HL-60/S4 treated with phorbol 12-myristate 13-acetate at 8.2 ng/mL for 4 days and 3 days (cell line): ENCODE results near the gene PTCRA.

Experiments used
- in situ Hi-C: fragments of 300-500 bp; cut with MboI; formaldehyde crosslinking; loops from 2 replicates; pipeline ENCODE4 v1.15.0; 2022; ENCODE audit warnings: low sequenced_read_pairs

The PTCRA gene

DNA sequence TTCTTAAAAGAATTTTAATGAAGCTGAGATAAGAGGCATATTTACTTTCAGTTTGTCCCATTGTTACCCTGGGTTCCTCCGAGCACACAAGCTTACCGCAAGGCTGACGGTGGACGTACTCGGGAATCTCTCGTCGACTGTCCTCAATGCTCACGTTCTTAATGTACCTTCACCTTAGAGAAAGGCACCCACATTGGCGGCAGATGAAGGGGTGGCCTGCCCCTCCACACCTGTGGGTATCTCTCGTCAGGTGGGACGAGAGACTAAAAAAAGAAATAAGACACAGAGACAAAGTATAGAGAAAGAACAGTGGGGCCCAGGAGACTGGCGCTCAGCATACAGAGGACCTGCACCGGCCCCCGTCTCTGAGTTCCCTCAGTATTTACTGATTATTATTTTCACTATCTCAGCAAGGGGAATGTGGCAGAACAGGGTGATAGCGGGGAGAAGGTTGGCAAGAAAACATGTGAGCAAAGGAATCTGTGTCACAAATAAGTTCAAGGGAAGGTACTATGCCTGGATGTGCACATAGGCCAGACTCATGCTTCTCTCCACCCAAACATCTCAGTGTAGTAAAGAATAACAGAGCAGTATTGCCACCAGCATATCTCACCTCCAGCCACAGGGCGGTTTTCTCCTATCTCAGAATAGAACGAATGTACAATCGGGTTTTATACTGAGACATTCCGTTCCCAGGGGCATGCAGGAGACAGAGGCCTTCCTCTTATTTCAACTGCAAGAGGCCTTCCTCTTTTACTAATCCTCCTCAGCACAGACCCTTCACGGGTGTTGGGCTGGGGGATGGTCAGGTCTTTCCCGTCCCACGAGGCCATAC, 13.2 kb upstream of the PTCRA start:
- in situ Hi-C loops = loop anchor here (25.0 kb wide), 1 partner anchor 235 kb away; no protein-coding TSS in a partner anchor

DNA sequence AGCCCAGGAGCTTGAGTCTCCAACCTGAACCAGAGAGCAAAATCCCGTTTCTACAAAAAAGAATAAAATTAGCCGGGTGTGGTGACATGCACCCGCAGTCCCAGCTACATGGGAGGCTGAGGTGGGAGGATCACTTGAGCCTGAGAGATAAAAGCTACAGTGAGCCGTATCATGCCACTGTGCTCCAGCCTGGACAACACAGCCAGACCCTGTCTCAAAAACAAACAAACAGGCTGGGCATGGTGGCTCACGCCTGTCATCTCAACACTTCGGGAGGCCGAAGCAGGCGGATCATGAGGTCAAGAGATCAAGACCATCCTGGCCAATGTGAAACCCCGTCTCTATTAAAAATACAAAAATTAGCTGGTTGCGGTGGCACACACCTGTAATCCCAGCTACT, 11.4 kb upstream of the PTCRA start:
- in situ Hi-C loops = loop anchor here (25.0 kb wide), 1 partner anchor 233 kb away; no protein-coding TSS in a partner anchor

DNA sequence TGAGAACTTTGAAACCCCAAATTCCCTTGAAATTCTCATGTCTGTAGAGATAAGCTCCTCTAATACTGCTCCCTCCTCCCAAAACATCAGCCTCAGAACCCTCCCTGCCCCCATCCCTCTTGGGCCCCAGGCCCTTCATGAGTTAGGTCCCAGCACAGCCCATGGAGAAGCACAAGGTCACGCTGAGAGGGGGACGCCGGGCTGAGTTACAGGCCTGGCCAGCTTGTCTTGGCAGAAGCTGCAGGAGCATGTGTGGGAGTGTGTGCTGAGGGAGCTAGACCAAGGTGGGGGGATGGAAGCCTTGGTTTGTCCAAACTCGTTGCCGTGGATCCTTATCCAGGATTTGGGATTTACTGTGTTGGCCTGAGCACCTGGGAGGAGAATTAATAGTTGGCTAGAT, 8.5 kb upstream of the PTCRA start:
- in situ Hi-C loops = loop anchor here (25.0 kb wide), 1 partner anchor 230 kb away; no protein-coding TSS in a partner anchor

DNA sequence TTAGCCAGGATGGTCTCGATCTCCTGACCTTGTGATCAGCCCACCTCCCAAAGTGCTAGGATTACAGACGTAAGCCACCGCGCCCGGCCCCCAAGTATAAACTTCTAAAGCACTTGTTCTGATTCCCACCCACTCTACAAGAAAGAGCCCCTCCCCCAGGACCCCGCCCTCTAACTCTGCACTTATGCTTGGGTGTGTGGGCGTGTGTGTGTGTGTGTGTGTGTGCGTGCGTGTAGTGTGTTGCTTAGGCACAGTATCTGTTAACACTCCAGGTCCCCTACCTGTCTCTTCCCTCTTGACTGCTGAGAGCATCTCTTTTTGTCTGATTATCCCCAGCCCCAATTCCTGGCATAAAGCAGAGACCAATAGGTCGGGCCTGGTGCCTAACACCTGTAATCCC, 6.0 kb upstream of the PTCRA start:
- in situ Hi-C loops = loop anchor here (25.0 kb wide), 1 partner anchor 227 kb away; no protein-coding TSS in a partner anchor

DNA sequence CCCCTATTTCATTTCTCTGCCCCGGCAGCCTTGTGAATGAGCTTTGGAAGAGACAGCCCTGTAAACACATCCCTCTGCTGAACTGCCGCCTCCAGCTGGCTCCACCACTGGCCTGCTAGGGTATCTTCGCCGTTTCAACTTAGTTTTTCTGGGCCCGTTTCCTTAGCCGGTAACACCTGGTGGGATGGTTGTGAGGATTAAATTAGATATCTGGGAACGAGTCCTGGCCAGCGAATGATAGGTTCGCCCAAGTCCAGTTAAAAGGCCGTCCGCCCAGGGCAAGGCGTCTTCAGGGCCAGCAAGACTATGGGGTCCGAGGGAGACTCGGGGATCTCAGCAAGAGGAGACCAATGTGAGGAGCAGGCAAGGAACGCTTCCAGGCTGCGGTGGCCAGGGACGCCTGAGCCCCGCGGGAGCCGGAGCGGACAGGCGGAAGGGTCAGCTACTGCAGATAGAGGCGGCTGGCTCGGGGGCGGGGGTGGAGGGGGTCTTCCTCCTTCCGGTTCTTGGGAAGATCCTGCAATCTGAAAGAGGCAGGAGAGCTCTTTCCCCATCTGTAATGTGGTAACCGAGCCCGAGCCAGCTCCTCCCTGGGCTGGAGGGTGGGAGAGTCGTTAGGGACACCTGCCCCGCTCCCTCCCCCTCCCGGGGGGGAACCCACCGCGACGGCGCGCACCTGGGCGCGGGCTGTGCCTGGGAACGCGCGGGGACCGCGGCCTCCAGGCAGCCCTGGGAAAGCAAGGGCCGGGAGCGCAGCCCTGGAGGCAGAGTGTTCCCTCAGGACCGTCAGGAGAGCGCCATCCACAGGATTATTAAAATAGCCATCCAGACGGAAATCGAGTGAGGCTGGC, 4.5 kb upstream of the PTCRA start:
- in situ Hi-C loops = loop anchor here (25.0 kb wide), 1 partner anchor 226 kb away; no protein-coding TSS in a partner anchor

DNA sequence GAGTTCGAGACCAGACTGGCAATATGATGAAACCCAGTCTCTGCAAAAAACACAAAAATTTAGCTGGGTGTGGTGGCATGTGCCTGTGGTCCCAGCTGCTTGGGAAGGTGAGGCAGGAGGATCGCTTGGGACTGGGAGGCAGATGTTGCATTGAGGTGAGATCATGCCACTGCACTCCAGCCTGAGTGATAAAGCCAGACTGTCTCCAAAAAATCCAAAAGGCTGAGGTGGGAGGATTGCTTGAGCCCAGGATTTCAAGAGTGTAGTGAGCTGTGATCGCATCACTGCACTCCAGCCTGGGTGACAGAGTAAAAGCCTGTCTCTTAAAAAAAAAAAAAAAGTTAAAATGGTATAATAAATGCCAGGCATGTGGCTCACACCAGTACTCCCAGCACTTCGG, 1.3 kb upstream of the PTCRA start:
- in situ Hi-C loops = loop anchor here (25.0 kb wide), 1 partner anchor 223 kb away; no protein-coding TSS in a partner anchor

DNA sequence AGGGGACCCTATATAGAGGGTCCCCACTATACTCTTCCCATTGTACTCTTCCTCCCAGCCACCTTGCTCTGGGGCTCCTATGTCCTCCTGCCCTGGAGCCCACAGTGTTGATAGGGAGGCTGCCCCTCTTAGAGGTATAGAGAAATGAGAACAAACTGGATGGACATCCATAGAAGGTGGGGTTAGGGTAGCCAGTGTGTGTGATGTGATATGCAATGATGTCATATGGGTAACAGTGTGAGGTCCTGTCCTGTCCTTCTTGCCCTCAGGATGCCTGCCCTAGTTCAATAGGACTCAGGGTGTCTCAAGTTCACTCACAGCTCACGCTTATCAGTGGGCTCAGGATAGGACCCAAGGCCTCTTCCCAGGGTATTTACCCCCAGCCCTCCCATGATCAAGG, 435 bp downstream of the PTCRA start:
- in situ Hi-C loops = loop anchor here (25.0 kb wide), 1 partner anchor 221 kb away; no protein-coding TSS in a partner anchor

DNA sequence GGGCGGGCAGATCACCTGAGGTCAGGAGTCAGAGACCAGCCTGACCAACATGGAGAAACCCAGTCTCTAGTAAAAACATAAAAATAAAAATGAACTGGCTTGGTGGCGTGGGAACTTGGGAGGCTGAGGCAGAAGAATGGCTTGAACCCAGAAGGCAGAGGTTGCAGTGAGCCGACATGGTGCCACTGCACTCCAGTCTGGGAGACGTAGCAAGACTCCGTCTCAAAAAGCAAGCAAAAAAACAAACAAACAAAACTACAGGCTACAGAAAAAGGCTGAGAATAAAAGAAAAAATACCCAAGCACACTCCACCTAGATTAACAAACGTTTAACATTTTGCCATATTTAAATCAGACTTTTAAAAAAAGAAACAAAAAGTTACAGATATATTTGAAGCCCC, 5.9 kb downstream of the PTCRA start:
- in situ Hi-C loops = loop anchor here (25.0 kb wide), 1 partner anchor 216 kb away; no protein-coding TSS in a partner anchor

DNA sequence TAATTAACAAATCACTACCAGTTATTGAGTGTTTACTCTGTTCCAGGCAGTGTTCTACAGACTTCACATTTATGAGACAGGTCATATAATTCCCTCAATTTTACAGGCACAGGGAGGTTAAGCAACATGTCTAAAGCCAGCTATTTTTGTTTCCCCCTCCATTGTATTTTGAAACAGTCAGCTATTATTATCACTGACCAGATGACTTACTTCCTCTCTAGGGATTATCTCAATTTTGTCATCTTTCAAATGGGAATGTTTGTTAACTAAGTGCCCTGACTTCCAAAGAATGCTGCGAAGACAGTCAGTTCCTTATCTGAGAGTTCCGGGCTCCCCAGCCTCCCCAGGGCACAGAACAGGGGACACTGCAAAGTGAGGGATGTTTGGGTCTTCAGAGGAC, 7.8 kb downstream of the PTCRA start:
- in situ Hi-C loops = loop anchor here (25.0 kb wide), 1 partner anchor 214 kb away; no protein-coding TSS in a partner anchor

DNA sequence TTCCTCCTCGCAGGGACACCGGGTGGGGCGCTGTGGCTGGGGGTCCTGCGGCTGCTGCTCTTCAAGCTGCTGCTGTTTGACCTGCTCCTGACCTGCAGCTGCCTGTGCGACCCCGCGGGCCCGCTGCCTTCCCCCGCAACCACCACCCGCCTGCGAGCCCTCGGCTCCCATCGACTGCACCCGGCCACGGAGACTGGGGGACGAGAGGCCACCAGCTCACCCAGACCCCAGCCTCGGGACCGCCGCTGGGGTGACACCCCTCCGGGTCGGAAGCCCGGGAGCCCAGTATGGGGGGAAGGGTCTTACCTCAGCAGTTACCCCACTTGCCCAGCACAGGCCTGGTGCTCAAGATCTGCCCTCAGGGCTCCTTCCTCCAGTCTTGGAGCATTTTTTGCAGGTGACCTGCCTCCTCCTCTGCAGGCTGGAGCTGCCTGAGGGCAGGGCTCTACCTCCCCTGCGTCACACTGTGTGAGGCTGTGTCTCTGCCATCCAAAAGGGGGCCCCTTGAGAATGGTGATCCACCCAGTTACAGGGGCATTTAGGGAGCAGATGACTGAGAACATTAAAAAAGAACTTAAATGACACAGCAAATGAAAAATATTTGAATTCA, 9.5 kb downstream of the PTCRA start:
- in situ Hi-C loops = no loop called here

DNA sequence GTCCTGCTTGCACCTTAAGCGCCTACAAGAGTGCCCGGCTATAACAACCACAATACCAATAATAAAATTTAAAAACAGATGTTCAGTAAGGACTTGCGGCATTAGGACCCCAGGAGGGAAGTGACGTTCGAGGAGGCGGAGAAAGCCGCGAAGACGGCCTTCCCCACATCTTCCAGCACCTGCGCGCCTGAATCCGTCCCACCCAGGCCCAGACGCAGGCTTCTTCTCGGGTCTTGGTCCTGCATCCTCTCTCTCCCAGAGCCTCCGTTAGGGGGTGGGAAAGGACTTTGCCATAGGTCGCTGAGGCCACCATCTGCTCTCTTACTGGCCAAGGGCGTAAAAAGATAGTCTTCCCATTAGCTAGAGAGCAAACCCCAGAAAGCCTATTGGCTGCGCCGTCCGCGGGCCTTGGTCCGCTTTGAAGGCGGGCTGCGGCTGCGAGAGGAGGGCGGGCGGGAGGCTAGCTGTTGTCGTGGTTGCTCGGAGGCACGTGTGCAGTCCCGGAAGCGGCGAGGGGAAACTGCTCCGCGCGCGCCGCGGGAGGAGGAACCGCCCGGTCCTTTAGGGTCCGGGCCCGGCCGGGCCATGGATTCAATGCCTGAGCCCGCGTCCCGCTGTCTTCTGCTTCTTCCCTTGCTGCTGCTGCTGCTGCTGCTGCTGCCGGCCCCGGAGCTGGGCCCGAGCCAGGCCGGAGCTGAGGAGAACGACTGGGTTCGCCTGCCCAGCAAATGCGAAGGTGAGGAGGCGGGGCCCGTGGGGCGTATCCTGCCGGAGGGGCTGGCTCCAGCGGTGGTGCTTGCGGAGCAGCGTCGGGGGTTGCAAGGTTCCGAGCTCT, 13.3 kb downstream of the PTCRA start, which contains the start of gene CNPY3:
Gene CNPY3, plus strand, starts transcription at position 495 of the 835 bp plus-strand sequence. Its CDS starts 91 bp downstream, at position 586.
- in situ Hi-C loops = no loop called here

DNA sequence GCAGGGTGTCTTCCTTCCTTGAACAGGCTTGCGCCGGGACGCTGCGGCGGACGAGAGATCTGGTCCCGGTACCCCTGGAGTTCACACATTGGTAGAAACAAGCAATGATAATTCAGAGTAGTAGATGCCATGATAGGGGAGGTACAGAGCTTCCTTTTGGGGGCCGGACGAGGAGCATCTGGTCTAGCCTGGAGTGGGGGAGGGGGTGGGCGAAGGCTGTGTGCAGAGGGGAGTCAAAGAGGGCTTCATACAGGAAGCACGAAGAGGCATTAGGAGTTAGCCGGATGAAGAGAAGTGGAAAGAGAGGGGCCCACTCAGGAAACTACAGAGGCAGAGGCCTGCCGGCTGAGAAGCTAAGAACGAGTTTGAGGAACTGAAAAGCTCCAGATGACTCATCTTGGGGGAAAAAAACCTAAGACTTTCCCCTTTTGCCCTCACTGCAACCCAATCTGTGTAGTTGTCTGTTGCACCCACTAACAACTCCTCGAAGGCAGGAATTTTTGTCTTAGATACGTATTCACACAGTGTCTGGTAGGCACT, 14.0 kb downstream of the PTCRA start:
- in situ Hi-C loops = no loop called here

DNA sequence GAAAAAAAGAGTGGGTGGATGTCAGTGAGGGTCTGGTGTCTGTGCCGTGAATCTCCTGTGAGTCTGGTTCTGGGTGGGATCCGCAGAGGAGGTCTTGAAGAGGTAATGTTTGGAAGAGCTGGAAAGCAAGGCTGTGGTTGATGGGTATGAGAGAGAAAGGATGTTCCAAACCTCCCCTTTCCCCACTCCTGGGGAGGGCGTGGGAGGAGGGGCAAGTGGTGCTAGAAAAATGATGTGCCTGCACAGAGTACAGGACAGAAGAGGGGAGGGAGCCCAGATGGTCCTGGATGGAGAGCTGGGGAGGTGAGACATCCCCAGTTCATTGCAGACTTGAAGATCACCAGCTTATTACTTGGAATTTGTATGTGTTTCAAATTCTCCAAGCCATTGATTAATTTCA, 16.6 kb downstream of the PTCRA start:
- in situ Hi-C loops = no loop called here

DNA sequence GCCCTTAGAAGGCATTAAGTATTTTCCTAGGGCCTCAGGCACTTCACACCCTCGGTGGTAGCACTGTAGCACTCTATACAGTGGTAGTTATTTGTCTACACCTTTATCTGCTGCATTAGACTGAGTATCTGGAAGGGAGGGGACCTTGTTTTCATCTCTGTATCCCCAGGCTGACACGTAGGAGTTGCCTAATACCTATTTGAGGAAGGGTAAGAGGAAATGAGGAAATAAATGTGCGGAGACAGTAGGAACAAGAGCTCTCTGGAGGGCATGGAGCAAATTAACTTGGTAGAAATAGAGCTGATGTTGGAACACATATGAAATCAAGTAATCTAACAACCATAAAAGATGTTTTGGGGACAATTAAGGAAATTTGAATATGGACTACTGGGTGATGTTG, 17.4 kb downstream of the PTCRA start:
- in situ Hi-C loops = no loop called here

DNA sequence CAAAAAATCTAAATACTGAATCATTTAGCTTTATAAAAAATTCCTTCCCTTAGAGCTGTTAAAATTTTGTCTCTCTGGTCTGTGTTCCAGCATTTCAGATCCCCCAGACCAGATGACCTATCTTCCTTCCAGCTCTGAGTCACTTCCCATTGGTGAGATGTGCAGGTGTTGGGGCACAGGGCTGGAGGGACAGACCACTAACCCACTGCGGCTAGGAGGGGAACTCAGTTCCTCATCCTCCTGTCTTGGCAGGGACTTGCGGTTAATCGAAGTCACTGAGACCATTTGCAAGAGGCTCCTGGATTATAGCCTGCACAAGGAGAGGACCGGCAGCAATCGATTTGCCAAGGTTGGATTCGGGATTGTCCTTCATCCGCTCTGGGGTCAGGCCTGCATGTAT, 19.5 kb downstream of the PTCRA start:
- in situ Hi-C loops = no loop called here

DNA sequence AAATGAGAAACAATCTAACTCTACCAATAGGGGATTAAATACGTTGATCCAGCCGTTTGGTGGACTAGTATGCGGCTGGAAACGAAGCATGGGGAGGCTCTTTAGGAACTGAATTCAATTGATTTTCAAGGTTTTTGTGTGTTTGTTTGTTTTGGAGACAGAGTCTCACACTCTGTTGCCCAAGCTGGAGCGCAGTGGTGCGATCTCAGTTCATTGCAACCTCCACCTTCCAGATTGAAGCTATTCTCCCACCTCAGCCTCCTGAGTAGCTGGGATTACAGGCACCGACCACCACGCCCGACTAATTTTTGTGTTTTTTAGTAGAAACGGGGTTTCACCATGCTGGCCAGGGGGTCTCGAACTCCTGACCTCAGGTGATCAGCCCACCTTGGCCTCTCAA, 20.5 kb downstream of the PTCRA start:
- in situ Hi-C loops = no loop called here

DNA sequence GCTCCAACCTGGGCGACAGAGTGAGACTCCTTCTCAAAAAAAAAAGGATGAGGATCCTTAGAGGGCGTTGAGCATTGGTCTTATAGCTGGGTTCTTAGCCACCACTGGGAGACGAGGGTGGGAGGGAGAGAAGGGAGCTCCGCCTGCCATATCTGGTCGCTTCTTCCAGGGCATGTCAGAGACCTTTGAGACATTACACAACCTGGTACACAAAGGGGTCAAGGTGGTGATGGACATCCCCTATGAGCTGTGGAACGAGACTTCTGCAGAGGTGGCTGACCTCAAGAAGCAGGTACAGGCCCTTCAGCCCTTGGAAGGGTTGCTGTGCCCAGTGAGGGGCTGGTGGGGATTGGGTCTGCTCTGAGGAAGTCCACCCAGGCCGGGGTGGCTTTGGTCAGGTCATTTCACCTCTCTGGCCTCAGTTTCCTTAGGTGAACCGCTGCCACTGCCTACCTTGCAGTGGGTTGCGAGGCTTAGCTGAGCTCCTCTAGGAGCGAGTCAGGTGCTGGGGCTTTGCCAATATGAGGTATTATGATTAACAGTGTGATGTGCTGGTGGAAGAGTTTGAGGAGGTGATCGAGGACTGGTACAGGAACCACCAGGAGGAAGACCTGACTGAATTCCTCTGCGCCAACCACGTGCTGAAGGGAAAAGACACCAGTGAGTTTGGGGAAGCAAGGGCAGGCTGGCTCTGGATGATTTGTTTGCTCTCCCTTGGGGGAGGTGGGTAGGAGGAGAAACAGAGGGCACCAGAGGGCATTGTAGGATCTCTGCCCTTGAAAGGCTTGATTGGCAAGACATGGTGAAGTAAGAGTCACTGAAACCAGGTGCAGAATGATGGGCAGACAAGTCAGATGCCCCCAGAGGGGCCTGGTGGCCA, 21.9 kb downstream of the PTCRA start:
- in situ Hi-C loops = no loop called here

DNA sequence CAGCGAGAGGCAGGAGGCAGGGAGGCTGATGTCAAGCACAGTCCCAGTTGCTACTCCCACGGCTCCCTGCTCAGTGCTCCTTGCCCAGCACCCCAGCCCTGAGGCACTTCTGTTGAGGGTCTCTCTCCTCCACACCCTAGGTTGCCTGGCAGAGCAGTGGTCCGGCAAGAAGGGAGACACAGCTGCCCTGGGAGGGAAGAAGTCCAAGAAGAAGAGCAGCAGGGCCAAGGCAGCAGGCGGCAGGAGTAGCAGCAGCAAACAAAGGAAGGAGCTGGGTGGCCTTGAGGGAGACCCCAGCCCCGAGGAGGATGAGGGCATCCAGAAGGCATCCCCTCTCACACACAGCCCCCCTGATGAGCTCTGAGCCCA, 22.6 kb downstream of the PTCRA start:
- in situ Hi-C loops = no loop called here
